GM23248 (cell line): ENCODE results near the gene RALA. TPM values are rescaled to one million over a fixed set of nuclear protein-coding genes. Genes with fewer than 3 reads are reported as not detected.
"Not testable (repeated sequence)": the region's sequence is repeated elsewhere in the genome, so short reads cannot be mapped to it uniquely, and the experiment has no call there.

Experiments
- DNase-seq: peaks from one replicate; pipeline ENCODE4 v3.0.0-alpha.2; 2015
- H2AFZ ChIP-seq: fragments of 200-600 bp; sonication (generic); 2 replicates; pipeline ENCODE4 v1.6.1; 2016; ENCODE audit warnings: antibody characterized with exemption
- H3F3A ChIP-seq: fragments of 200-600 bp; sonication (generic); 2 replicates; pipeline ENCODE4 v1.6.1; 2016; ENCODE audit warnings: mild to moderate bottlenecking, antibody characterized with exemption, mixed run types; ENCODE audit not compliant: insufficient read depth
- H3K27ac ChIP-seq: fragments of 200-600 bp; sonication (generic); 2 replicates; pipeline ENCODE4 v1.5.1; 2016; ENCODE audit warnings: mild to moderate bottlenecking
- H3K27me3 ChIP-seq: fragments of 200-600 bp; sonication (generic); replicated peaks from 2 replicates; pipeline ENCODE4 v1.6.1; 2016; ENCODE audit warnings: mild to moderate bottlenecking; ENCODE audit not compliant: insufficient read depth
- H3K36me3 ChIP-seq: fragments of 200-600 bp; sonication (generic); 2 replicates; pipeline ENCODE4 v1.6.1; 2016; ENCODE audit warnings: low read depth, mild to moderate bottlenecking
- H3K4me1 ChIP-seq: fragments of 200-600 bp; sonication (generic); 2 replicates; pipeline ENCODE4 v1.6.1; 2016; ENCODE audit warnings: mild to moderate bottlenecking; ENCODE audit not compliant: insufficient read depth
- H3K4me2 ChIP-seq: fragments of 200-600 bp; sonication (generic); one replicate; pipeline ENCODE4 v1.6.1; 2016; ENCODE audit warnings: mild to moderate bottlenecking; ENCODE audit not compliant: unreplicated experiment
- H3K4me3 ChIP-seq: fragments of 200-600 bp; sonication (generic); 2 replicates; pipeline ENCODE4 v1.5.1; 2016; ENCODE audit warnings: mild to moderate bottlenecking
- H3K79me2 ChIP-seq: fragments of 200-600 bp; sonication (generic); 2 replicates; pipeline ENCODE4 v1.6.1; 2016; ENCODE audit warnings: mild to moderate bottlenecking; ENCODE audit not compliant: insufficient read depth
- H3K9ac ChIP-seq: fragments of 200-600 bp; sonication (generic); 2 replicates; pipeline ENCODE4 v1.6.1; 2016; ENCODE audit warnings: mild to moderate bottlenecking
- H3K9me2 ChIP-seq: fragments of 200-600 bp; sonication (generic); 2 replicates; pipeline ENCODE4 v1.6.1; 2016; ENCODE audit warnings: mixed run types, mild to moderate bottlenecking, moderate library complexity; ENCODE audit not compliant: insufficient read depth
- H3K9me3 ChIP-seq: fragments of 200-600 bp; sonication (generic); one replicate; pipeline ENCODE4 v1.6.1; 2017; ENCODE audit warnings: low read depth
- H4K20me1 ChIP-seq: fragments of 200-600 bp; sonication (generic); 2 replicates; pipeline ENCODE4 v1.6.0; 2016; ENCODE audit not compliant: insufficient read depth
- EZH2 ChIP-seq: fragments of 200-600 bp; sonication (generic); IDR thresholded peaks from 2 replicates; pipeline ENCODE4 v1.6.1; 2018; ENCODE audit warnings: antibody characterized with exemption, mild to moderate bottlenecking; ENCODE audit not compliant: insufficient read depth, poor library complexity, severe bottlenecking
- EZH2phosphoT487 ChIP-seq: fragments of 200-600 bp; sonication (generic); IDR thresholded peaks from 2 replicates; pipeline ENCODE4 v1.6.1; 2018; ENCODE audit warnings: antibody characterized with exemption, moderate library complexity, mild to moderate bottlenecking, low read depth; ENCODE audit not compliant: insufficient read depth
- WGBS, 2 experiments: methylation state at CpG; one replicate each; pipeline ENCODE4 v1.1.6; 2015 to 2017; ENCODE audit warnings: low lambda C conversion rate in 2 of 2, low coverage in 1 of 2; ENCODE audit errors: missing lambda C conversion rate in 2 of 2; 5-methylcytosine and 5-hydroxymethylcytosine counted together
- in situ Hi-C: fragments of 300-500 bp; cut with MboI; formaldehyde crosslinking; loops from 2 replicates; pipeline ENCODE4 v1.15.0; 2020
- polyA plus RNA-seq: library from polyadenylated mRNA; unstranded; fragments of >200 nt; fragmentation: Nextera tagmentation; extraction: Ambion mirVana; gene quantifications from 2 replicates; pipeline ENCODE4 v1.2.1, GENCODE V29; 2016
- total RNA-seq: library from RNA; depleted of rRNA; stranded (reverse); fragments of >200 nt; shearing (Covaris generic); gene quantifications from 2 replicates; pipeline ENCODE4 v1.2.3, GENCODE V29; 2014

RALA gene
- total and polyA plus RNA-seq, 2 experiments from 2014 or later: 21.7 to 82.8 TPM

DNA sequence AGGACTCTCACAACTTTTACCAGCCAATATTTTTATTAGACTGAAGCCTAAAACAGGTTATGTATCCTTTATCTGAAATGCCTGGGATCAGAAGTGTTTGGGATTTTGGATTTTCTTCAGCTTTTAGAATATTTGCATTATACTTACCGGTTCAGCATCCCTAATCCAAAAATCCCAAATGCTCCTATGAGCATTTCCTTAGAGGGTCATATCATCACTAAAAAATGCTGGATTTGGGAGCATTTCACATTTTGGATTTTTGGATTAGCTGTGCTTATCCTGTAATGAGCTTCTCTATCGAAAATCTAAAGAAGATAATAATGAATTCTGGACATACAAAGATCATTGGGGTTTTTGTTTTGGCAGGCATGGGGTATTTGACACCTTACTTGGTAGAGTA lies 53.0 kb downstream of the RALA start:
- peaks cover 15% of the 10 kb centered on the region; the same call in 1 of the 2 replicates for H4K20me1 ChIP-seq

DNA sequence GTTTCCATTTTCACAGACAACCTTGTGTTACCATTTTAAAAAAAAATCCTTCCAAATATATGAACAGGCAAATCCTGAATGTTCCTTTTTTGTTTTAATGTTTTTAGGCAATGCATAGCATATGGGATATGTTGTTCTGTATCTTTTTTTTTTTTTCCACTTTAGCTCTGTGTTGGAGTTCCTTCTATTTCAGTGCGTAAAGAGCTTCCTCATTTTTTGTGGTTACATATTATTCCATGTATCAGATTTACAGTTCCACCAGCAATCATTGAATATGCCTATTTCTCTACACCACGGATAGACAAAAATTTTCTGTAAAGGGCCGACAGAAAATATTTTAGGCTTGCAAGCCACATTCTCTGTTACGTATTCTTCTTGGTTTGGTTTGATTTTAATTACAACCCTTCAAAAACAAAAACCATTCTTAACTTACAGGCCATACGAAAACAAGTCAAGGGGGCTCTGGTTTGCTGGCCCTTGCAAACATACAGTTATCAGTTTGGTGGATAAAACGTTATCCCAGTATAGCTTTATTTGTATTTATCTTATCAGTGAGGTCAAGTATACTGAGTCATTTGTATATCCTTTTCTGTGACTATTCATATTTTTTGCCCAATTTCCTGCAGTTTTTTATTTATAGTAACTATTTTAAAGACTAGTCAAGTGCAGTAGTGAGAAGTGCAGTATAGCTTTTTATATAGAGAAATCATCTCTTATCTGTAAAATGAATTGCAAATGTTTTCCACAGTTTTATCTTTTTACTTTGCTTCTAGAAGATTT lies 55.7 kb downstream of the RALA start:
- in situ Hi-C loops: no loop called here
- no peaks in the 10 kb centered on the region for H3K27me3 ChIP-seq
- H3K79me2 ChIP-seq: peaks cover 92% of the 10 kb centered on the region
- H3K9me3 ChIP-seq: no peaks in the 10 kb centered on the region
- H4K20me1 ChIP-seq: peaks cover 16% of the 10 kb centered on the region
- peaks cover 36% of the 10 kb centered on the region for H3F3A ChIP-seq
- H3K4me3 ChIP-seq: no peak overlapping the region
- TF ChIP-seq EZH2phosphoT487: no peak
- TF ChIP-seq EZH2: no peak
- H3K9ac ChIP-seq: no peak overlapping the region
- H2AFZ ChIP-seq: no peak overlapping the region
- 72 to 73% methylated on average over 6 of the region's 6 CpGs for WGBS, 2 experiments
- H3K36me3 ChIP-seq: no peaks in the 10 kb centered on the region
- DNase-seq: no peak
- peaks cover 18% of the 10 kb centered on the region for H3K4me1 ChIP-seq
- H3K27ac ChIP-seq: no peak overlapping the region
- no peak overlapping the region for H3K4me2 ChIP-seq
- H3K9me2 ChIP-seq: no peaks in the 10 kb centered on the region

More for the DNA sequence above, 53.0 kb downstream of the RALA start:
- Histone ChIP-seq H3K9me2 (no peaks in the 10 kb centered on the region), H3K9ac (no peak overlapping the region), H3K4me1 (0 out of 2 replicates have a peak, but pooled peaks cover 3% of the 10 kb centered on the region), H3K27ac (no peak overlapping the region), H3F3A (peaks cover 22% of the 10 kb centered on the region), H3K27me3 (no peaks in the 10 kb centered on the region), H3K4me2 (no peak overlapping the region), H3K4me3 (no peak overlapping the region), H2AFZ (no peak overlapping the region), H3K9me3 (no peaks in the 10 kb centered on the region), H3K79me2 (peaks cover 94% of the 10 kb centered on the region), H3K36me3 (no peaks in the 10 kb centered on the region)
- in situ Hi-C loops: no loop called here
- no peak for DNase-seq
- TF ChIP-seq EZH2 (no peak), EZH2phosphoT487 (no peak)
- WGBS, 2 experiments: 55 to 64% methylated on average over 2 of the region's 2 CpGs

DNA sequence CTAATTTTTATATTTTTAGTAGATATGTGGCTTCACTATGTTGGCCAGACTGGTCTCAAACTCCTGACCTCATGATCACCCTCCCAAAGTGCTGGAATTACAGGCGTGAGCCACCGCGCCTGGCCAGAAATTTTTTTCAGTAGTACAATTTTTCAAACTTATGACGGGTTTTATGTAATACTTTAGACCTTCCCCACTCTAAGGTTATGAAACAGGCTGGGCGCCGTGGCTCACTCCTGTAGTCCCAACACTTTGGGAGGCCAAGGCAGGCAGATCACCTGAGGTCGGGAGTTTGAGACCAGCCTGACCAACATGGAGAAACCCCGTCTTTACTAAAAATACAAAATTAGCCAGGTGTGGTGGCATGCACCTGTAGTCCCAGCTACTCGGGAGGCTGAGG lies 56.5 kb downstream of the RALA start:
- H3K36me3 ChIP-seq, H3K4me2 ChIP-seq, H3K9me3 ChIP-seq, H3K4me3 ChIP-seq, DNase-seq, H3K9me2 ChIP-seq, in situ Hi-C loops, H3K27ac ChIP-seq, H3K27me3 ChIP-seq, H3K9ac ChIP-seq, H2AFZ ChIP-seq: not testable (repeated sequence)
- WGBS, 2 experiments: 91 to 93% methylated on average over 9 of the region's 9 CpGs
- peaks cover 26% of the 10 kb centered on the region for H3K4me1 ChIP-seq
- peaks cover 13% of the 10 kb centered on the region for H4K20me1 ChIP-seq
- H3F3A ChIP-seq: peaks cover 36% of the 10 kb centered on the region
- H3K79me2 ChIP-seq: peaks cover 92% of the 10 kb centered on the region

DNA sequence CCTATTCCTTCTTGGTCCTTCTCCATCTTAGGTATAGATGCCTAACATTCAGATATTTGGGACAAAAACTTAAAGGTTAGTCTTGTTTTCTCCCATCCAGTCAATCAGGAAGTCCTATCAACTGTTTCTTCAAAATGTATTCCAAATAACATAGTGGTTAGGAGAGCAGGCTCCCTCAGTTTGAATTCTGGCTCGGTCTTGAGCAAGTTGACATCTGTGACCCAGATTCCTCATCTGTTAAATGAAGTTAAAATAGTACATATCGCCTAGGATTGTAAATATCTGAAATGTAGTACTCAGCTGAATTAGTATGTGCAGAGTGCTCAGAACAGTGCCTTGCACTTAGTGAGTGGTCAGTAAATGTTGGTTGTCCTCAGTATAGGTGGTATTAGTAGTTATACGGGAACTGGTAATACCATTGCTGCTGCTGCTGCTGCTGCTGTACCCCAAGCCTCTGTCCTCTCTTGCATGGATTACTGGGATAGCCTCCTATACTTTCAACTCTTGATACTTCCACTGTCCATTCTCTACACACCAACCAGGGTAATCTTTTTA lies 58.6 kb downstream of the RALA start:
- H3K4me1 ChIP-seq: peaks cover 40% of the 10 kb centered on the region
- no peak overlapping the region for H3K4me2 ChIP-seq
- H3K27me3 ChIP-seq: no peaks in the 10 kb centered on the region
- no peak overlapping the region for H3K9ac ChIP-seq
- 27 to 29% methylated on average over 3 of the region's 3 CpGs for WGBS, 2 experiments
- H3K27ac ChIP-seq: no peak overlapping the region
- TF ChIP-seq EZH2: no peak
- no peak for TF ChIP-seq EZH2phosphoT487
- peaks cover 49% of the 10 kb centered on the region for H3F3A ChIP-seq
- H2AFZ ChIP-seq: no peak overlapping the region
- no peaks in the 10 kb centered on the region for H3K9me2 ChIP-seq
- no peak for DNase-seq
- no peaks in the 10 kb centered on the region for H3K36me3 ChIP-seq
- H3K79me2 ChIP-seq: peaks cover 92% of the 10 kb centered on the region
- in situ Hi-C loops: no loop called here
- no peak overlapping the region for H3K4me3 ChIP-seq
- H3K9me3 ChIP-seq: no peaks in the 10 kb centered on the region
- H4K20me1 ChIP-seq: peaks cover 13% of the 10 kb centered on the region
